Measurements from ENCODE around the gene FIBIN.

FIBIN gene

GRCh38 chr11:26949846-26950245, 44.1 kb upstream of the FIBIN start:
- DNase-seq (ENCODE audit: low read depth): no peak
- TF ChIP-seq, protein P1, sequence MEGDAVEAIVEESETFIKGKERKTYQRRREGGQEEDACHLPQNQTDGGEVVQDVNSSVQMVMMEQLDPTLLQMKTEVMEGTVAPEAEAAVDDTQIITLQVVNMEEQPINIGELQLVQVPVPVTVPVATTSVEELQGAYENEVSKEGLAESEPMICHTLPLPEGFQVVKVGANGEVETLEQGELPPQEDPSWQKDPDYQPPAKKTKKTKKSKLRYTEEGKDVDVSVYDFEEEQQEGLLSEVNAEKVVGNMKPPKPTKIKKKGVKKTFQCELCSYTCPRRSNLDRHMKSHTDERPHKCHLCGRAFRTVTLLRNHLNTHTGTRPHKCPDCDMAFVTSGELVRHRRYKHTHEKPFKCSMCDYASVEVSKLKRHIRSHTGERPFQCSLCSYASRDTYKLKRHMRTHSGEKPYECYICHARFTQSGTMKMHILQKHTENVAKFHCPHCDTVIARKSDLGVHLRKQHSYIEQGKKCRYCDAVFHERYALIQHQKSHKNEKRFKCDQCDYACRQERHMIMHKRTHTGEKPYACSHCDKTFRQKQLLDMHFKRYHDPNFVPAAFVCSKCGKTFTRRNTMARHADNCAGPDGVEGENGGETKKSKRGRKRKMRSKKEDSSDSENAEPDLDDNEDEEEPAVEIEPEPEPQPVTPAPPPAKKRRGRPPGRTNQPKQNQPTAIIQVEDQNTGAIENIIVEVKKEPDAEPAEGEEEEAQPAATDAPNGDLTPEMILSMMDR (IDR thresholded peaks at IDR 0.05; ENCODE audit: insufficient read depth, low read depth, low read length, missing control alignments): no peak
- H3K4me3 ChIP-seq (ENCODE audit: low read length): no peak overlapping the region

DNA sequence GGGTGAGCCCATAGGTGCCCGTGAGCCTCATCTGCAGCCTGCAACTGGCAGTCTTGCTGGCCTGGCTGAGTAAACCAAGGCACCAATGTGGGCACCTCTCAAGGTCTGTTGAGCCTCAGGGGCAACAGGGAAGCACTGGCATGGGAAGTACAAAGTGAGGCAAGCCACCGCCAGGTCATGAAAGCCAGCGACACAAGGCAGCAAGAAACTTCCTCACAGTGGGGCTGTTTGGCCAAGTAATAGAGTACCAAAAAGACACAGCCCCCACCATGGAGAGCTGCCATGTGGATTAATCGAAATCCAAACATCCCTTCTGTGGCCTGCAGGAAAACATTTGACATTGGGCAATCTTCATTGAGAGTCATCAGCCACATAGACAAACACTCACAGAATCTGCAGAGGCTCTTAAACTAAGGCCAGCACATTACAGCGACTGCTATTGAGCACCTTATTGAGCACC, 43.6 kb upstream of the FIBIN start:
- peak; percentile 39 for DNase-seq (ENCODE audit: low read depth)
- TF ChIP-seq, protein P1 (IDR thresholded peaks at IDR 0.05; ENCODE audit: insufficient read depth, low read depth, low read length, missing control alignments): no peak
- no peak overlapping the region for H3K4me3 ChIP-seq (ENCODE audit: low read length)

- TF ChIP-seq, protein P1 (IDR thresholded peaks at IDR 0.05; ENCODE audit: insufficient read depth, low read depth, low read length, missing control alignments): no peak
- no peak for DNase-seq (ENCODE audit: low read depth)
- no peak overlapping the region for H3K4me3 ChIP-seq (ENCODE audit: low read length)
Observed at GRCh38 chr11:26951809-26952515, 42.0 kb upstream of the FIBIN start.

DNA sequence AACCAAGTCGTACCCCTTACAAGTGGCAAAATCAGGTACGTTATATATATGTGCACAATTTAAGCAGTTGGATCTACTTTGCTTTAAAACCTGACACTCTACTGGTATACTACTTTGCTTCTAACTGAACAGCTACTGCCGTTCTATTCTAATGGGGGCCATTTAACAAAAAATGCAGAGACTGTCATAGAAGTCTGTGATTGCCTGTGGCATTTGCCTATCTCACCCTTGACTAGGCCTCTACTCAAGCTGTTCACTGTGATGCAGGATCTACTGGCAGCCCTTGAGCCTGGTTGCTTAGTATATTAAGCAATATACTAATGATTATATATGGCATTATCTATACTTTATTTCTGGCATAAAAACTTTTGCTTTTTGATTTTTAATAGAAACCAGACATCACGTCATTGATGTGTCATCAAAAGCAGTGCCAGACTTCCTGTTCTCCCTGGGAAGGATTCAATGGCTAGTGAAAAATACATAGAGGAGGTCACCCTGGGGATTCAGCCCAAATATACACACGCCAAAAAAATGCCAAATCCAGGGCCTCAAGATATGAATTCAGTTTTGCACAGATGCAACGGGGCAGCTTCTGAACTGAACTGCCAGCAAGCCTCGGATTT, 40.0 kb upstream of the FIBIN start:
- DNase-seq (ENCODE audit: low read depth): peak; percentile 32

GRCh38 chr11:26958005-26958701, 35.8 kb upstream of the FIBIN start:
- DNase-seq (ENCODE audit: low read depth): no peak
- no peak overlapping the region for H3K4me3 ChIP-seq (ENCODE audit: low read length)
- TF ChIP-seq, protein P1 (IDR thresholded peaks at IDR 0.05; ENCODE audit: insufficient read depth, low read depth, low read length, missing control alignments): no peak

More for the DNA sequence above, 40.0 kb upstream of the FIBIN start:
- no peak overlapping the region for H3K4me3 ChIP-seq (ENCODE audit: low read length)
- TF ChIP-seq, protein P1 (IDR thresholded peaks at IDR 0.05; ENCODE audit: insufficient read depth, low read depth, low read length, missing control alignments): no peak

GRCh38 chr11:26958702-26959049, 35.2 kb upstream of the FIBIN start:
- peak; percentile 14 for DNase-seq (ENCODE audit: low read depth)
- no peak overlapping the region for H3K4me3 ChIP-seq (ENCODE audit: low read length)
- TF ChIP-seq, protein P1 (IDR thresholded peaks at IDR 0.05; ENCODE audit: insufficient read depth, low read depth, low read length, missing control alignments): no peak
